Body of pancreas (tissue), 4 donors: Measurements from ENCODE around the gene TACR1. TPM values are rescaled to one million over a fixed set of nuclear protein-coding genes. Genes with fewer than 3 reads are reported as not detected.

Experiments used
- ATAC-seq: fragments of 150-250 bp; one replicate; pipeline ENCODE4 v1.9.1; 2016
- DNase-seq, 4 donors: peaks; one replicate each; pipeline ENCODE4 v3.0.0-alpha.2; 2019
- H3K27ac ChIP-seq, 4 donors: fragments of 200-600 bp; sonication (generic); 1 replicate in 3 of 4; 2 replicates in 1 of 4; pipeline versions ENCODE4 v1.5.1 to v1.6.1; 2016 to 2019; ENCODE audit warnings: mild to moderate bottlenecking in 1 of 4, mixed read lengths in 1 of 4, moderate library complexity in 1 of 4
- H3K27me3 ChIP-seq, 2 donors: fragments of 200-600 bp; sonication (generic); one replicate each; pipeline ENCODE4 v1.6.0; 2016; ENCODE audit warnings: mild to moderate bottlenecking in 1 of 2
- H3K36me3 ChIP-seq, 2 donors: fragments of 200-600 bp; sonication (generic); replicated peaks in 1 of 2; 2 replicates each; pipeline ENCODE4 v1.5.1; 2016; ENCODE audit warnings: low read depth in 2 of 2; ENCODE audit not compliant: insufficient read depth in 1 of 2
- H3K4me1 ChIP-seq: fragments of 200-600 bp; sonication (generic); one replicate; pipeline ENCODE4 v1.6.0; 2016
- H3K4me3 ChIP-seq, 2 donors: fragments of 200-600 bp; sonication (generic); 1 replicate in 1 of 2; 2 replicates in 1 of 2; pipeline ENCODE4 v1.5.1; 2016 to 2019
- H3K9me3 ChIP-seq, 3 donors: fragments of 200-600 bp; sonication (generic); 1 replicate in 2 of 3; 2 replicates in 1 of 3; pipeline ENCODE4 v1.5.1; 2016
- POLR2A ChIP-seq, 3 donors: fragments of 450-650 bp; IDR thresholded peaks; one replicate each; pipeline ENCODE4 v1.6.1; 2016; ENCODE audit warnings: antibody characterized with exemption in 3 of 3, mild to moderate bottlenecking in 2 of 3
- WGBS, 2 donors: methylation state at CpG; one replicate each; pipeline ENCODE4 v1.1.5; 2017; 5-methylcytosine and 5-hydroxymethylcytosine counted together
- intact Hi-C: fragments of 100-400 bp; cut with DNase I; formaldehyde crosslinking; loops from one replicate; pipeline ENCODE4 v1.15.1; 2023
- total RNA-seq, 2 donors: library from RNA; depleted of rRNA; stranded (reverse); fragments of >200 nt; gene quantifications; one replicate each; pipeline ENCODE4 v1.1.0, GENCODE V29; 2016
- TF ChIP-seq, protein P1 (sequence below), 7 experiments: fragments of 450-650 bp in 4 of 7; fragments of 200-600 bp in 3 of 7; sonication (generic) in 3 of 7; IDR thresholded peaks; one replicate each; pipeline ENCODE4 v1.5.1; 2016 to 2019; ENCODE audit warnings: antibody characterized with exemption in 7 of 7

Gene TACR1
- total RNA-seq, 2 donors from 2014 or later = 0.52 TPM; not detected in 1

DNA sequence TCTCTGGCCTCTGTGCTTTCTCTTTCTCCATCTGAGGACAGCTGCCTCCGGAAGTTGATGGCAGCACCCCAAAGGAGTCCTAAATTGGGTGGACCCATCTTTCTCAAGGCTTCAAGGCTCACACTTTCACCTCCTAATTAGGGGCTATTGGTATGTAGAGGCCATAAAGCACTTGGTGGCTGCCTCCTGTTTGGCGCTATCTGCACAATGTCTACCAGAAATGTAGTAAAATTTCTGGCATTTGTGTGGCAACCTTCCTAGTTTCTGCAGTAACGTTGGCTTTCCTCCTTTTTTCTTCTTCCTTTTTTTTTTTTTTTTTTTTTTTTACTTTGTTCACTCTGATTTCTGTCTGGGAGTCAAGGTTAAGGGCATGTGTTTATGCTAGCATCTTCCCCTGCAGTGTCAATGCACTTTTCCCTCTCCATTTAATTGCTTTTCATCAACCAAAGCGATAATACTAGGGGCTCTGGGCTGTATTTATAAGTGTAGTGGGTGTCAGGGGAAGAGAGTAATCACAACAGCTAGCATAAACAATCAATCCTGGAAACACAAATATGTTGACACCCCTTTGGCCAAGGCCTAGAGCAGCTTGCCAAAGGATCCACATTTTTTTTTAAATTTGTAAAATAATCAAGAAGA lies 86.0 kb downstream of the TACR1 start:
- Histone ChIP-seq H3K36me3 (no peaks in the 10 kb centered on the region), H3K27me3 (no peaks in the 10 kb centered on the region), H3K27ac (no peak overlapping the region), H3K4me3 (no peak overlapping the region), H3K9me3 (no peaks in the 10 kb centered on the region), H3K4me1 (no peaks in the 10 kb centered on the region)
- no peak for DNase-seq
- 75 to 79% methylated on average over 4 of the region's 4 CpGs for WGBS, 2 donors
- ATAC-seq = no peak
- intact Hi-C loops = no loop called here
- TF ChIP-seq POLR2A (IDR thresholded peaks at IDR 0.05) = no peak
- TF ChIP-seq, protein P1, sequence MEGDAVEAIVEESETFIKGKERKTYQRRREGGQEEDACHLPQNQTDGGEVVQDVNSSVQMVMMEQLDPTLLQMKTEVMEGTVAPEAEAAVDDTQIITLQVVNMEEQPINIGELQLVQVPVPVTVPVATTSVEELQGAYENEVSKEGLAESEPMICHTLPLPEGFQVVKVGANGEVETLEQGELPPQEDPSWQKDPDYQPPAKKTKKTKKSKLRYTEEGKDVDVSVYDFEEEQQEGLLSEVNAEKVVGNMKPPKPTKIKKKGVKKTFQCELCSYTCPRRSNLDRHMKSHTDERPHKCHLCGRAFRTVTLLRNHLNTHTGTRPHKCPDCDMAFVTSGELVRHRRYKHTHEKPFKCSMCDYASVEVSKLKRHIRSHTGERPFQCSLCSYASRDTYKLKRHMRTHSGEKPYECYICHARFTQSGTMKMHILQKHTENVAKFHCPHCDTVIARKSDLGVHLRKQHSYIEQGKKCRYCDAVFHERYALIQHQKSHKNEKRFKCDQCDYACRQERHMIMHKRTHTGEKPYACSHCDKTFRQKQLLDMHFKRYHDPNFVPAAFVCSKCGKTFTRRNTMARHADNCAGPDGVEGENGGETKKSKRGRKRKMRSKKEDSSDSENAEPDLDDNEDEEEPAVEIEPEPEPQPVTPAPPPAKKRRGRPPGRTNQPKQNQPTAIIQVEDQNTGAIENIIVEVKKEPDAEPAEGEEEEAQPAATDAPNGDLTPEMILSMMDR (IDR thresholded peaks at IDR 0.05) = no peak

- Histone ChIP-seq H3K4me3 (no peak overlapping the region), H3K9me3 (no peaks in the 10 kb centered on the region), H3K36me3 (no peaks in the 10 kb centered on the region), H3K4me1 (no peaks in the 10 kb centered on the region), H3K27ac (no peak overlapping the region), H3K27me3 (no peaks in the 10 kb centered on the region)
- no peak for TF ChIP-seq POLR2A (IDR thresholded peaks at IDR 0.05)
- TF ChIP-seq, protein P1 (IDR thresholded peaks at IDR 0.05) = no peak
- 40 to 44% methylated on average over 9 of the region's 9 CpGs for WGBS, 2 donors
- ATAC-seq (no peak), DNase-seq (no peak)
- intact Hi-C loops = no loop called here
Observed at GRCh38 chr2:75108937-75109482, 90.3 kb downstream of the TACR1 start.

- intact Hi-C loops = no loop called here
- Histone ChIP-seq H3K4me3 (no peak overlapping the region), H3K27me3 (no peaks in the 10 kb centered on the region), H3K4me1 (no peaks in the 10 kb centered on the region), H3K27ac (no peak overlapping the region), H3K36me3 (no peaks in the 10 kb centered on the region), H3K9me3 (no peaks in the 10 kb centered on the region)
- TF ChIP-seq, protein P1 (IDR thresholded peaks at IDR 0.05) = no peak
- TF ChIP-seq POLR2A (IDR thresholded peaks at IDR 0.05) = no peak
- DNase-seq (no peak), ATAC-seq (no peak)
- WGBS, 2 donors = 84 to 92% methylated on average over 4 of the region's 4 CpGs
Observed at GRCh38 chr2:75102011-75102410, 97.3 kb downstream of the TACR1 start.

GRCh38 chr2:75100801-75101151 lies 98.5 kb downstream of the TACR1 start:
- ATAC-seq = no peak
- Histone ChIP-seq H3K9me3 (no peaks in the 10 kb centered on the region), H3K27me3 (no peaks in the 10 kb centered on the region), H3K36me3 (no peaks in the 10 kb centered on the region), H3K4me3 (no peak overlapping the region), H3K27ac (no peak overlapping the region), H3K4me1 (no peaks in the 10 kb centered on the region)
- DNase-seq = no peak
- TF ChIP-seq, protein P1 (IDR thresholded peaks at IDR 0.05) = no peak
- no peak for TF ChIP-seq POLR2A (IDR thresholded peaks at IDR 0.05)
- 8 to 17% methylated on average over 1 of the region's 1 CpG for WGBS, 2 donors
- intact Hi-C loops = no loop called here
